GM19438 (cell line): ENCODE results near the gene KIR2DL1.
"Not testable (repeated sequence)": the region's sequence is repeated elsewhere in the genome, so short reads cannot be mapped to it uniquely, and the experiment has no call there.

Experiments used
- ATAC-seq: cut with Tn5 transposase; IDR thresholded peaks from one replicate; pipeline ENCODE4 v1.9.1; 2021; ENCODE audit warnings: low read depth; ENCODE audit not compliant: unreplicated experiment

Gene KIR2DL1

DNA sequence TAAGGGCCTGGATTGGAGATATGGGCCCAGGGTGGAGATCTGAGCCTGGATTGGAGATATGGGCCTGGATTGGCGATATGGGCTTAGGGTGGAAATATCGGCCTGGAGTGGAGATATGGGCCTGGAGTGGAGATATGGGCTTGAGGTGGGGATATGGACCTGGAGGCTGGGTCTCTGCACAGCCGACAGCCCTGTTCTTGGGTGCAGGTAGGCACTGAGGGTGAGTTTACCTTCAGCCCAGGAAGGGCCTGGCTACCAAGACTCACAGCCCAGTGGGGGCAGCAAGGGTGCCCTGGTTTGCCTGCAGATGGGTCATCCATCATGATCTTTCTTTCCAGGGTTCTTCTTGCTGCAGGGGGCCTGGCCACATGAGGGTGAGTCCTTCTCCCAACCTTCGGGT lies 918 bp downstream of the KIR2DL1 start:
- ATAC-seq, result not testable (repeated sequence)

DNA sequence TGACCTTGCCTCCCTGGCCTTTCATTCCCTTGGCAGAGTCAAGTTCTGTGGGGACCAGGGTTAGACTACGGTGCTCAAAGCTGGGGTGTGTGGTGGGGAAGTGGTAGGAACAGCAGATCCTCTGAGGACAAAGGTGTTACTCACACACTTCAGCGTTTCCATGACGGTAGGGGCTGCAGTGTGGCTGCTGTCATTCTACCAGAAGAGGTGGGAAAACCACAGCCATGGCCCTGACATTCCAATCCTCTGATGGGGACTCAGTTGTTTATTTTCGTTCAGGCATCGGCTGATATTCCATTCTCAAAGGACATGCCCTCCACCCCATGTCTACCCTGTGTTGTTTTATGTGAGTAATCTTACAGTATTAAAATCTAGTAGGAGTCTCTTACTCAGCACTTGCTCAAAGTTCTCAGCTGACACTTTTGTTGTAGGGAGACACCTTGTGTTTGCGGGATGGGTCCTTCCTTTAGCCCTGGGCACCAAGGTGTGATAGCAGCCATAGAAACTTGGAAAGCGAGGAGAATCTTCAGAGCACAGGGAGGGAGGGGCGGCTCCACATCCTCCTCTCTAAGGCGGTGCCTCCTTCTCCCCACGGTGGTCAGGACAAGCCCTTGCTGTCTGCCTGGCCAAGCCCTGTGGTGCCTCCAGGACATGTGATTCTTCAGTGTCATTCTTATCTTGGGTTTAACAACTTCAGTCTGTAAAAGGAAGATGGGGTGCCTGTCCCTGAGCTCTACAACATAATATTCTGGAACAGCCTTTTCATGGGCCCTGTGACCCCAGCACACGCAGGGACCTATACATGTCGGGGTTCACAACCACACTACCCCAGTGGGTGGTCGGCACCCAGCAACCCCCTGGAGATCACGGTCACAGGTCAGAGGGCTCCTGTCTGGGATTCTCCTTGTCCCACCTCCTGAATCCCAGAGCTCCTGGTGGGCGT lies 1.7 kb downstream of the KIR2DL1 start:
- ATAC-seq, result not testable (repeated sequence)

- not testable (repeated sequence) for ATAC-seq
Observed at GRCh38 chr19:54772666-54773065, 3.1 kb downstream of the KIR2DL1 start.

GRCh38 chr19:54775095-54775815 lies 5.7 kb downstream of the KIR2DL1 start:
- ATAC-seq, result not testable (repeated sequence)

DNA sequence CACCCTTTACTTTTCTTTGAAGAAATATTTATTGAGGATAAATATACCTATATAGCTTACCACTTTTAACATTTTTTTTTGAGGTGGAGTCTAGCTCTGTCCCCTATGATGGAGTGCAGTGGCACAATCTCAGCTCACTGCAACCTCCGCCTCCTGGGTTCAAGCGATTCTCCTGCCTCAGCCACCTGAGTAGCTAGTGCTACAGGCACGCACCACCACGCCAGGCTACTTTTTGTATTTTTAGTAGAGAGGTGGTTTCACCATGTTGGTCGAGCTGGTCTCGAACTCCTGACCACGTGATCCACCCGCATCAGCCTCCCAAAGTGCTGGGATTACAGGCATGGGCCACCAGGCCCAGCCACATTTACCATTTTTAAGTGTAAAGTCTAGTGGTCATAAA lies 6.2 kb downstream of the KIR2DL1 start:
- not testable (repeated sequence) for ATAC-seq

DNA sequence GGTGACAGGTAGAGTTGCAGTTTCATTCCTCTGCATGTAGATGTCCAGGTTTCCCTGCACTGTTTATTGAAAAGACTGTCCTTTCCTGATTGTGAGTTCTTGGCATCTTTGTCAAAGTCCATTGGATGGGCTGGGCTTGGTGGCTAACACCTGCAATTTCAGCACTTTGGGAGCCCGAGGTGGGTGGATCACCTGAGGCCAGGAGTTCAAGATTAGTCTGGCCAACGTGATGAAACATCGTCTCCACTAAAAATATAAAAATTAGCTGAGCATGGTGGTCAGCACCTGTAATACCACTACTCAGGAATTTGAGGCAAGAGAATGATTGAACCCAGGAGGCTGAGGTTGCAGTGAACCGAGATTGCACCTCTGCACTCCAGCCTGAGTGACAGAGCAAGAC lies 8.3 kb downstream of the KIR2DL1 start:
- ATAC-seq, result not testable (repeated sequence)

GRCh38 chr19:54778896-54779295 lies 9.3 kb downstream of the KIR2DL1 start:
- not testable (repeated sequence) for ATAC-seq

GRCh38 chr19:54782916-54783315 lies 13.3 kb downstream of the KIR2DL1 start:
- not testable (repeated sequence) for ATAC-seq

GRCh38 chr19:54786091-54786723 lies 16.6 kb downstream of the KIR2DL1 start:
- ATAC-seq, result not testable (repeated sequence)

- not testable (repeated sequence) for ATAC-seq
Observed at GRCh38 chr19:54788154-54788553, 18.6 kb downstream of the KIR2DL1 start.

DNA sequence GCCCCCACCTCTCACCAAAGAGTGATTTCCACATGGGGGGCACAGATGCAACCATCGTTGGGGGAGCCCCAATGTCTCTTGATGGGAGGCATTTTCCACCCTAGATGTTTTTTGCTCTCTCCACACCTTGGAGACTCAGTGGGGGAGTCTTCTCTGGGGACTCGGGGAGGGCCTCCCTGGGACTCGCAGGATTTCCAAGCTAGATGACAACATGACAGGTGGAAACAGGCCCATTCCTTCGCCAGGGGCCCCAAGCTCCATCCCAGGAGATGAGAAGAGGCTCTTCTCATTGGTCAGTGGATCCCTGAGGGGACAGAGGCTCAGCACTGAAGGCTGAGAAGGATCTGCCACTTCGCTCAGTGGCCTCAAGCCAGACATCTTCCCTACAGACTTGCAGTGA lies 21.1 kb downstream of the KIR2DL1 start:
- no peak for ATAC-seq

GRCh38 chr19:54791476-54791875 lies 21.9 kb downstream of the KIR2DL1 start:
- no peak for ATAC-seq

GRCh38 chr19:54792814-54793213 lies 23.2 kb downstream of the KIR2DL1 start:
- no peak for ATAC-seq

DNA sequence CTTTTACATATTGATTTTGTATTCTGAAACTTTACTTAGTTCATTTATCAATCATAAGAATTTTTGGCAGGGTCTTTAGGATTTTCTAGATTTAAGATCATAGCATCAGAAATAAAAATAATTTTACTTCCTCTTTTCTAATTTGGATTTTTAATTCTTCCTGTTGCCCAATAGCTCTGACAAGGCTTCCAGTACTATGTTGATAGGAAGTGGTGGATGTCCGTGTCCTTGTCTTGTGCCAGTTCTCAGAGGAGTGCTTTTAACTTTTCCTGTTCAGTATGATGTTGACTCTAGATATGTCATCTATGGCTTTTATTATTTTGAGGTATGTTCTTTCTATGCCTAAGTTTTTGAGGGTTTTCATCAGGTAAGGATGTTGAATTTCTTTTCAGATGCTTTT lies 26.2 kb downstream of the KIR2DL1 start:
- ATAC-seq, result no peak

GRCh38 chr19:54803410-54803809 lies 33.8 kb downstream of the KIR2DL1 start, which contains the start of gene KIR2DL4:
TSS of gene KIR2DL4 (plus strand) at chr19:54803610. CDS start at chr19:54803652, 42 bp downstream.
- ATAC-seq, result no peak

DNA sequence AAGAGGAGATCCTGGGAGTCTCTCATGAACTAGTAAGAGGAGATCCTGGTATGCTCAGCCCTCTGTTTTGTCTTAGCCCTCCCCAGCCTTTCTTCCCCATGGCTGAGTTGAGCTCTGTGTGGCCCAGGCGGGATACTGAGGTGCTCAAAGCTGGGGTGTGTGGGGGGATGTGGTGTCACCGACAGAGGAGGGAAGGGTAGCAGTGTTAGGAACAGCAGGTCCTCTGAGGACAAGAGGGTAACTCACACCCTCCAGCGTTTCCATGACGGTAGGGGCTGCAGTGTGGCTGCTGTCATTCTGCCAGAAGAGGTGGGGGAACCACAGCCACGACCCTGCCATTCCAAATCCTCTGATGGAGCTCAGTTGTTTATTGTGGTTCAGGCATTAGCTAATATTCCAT lies 34.5 kb downstream of the KIR2DL1 start:
- no peak for ATAC-seq

GRCh38 chr19:54804571-54804970 lies 35.0 kb downstream of the KIR2DL1 start:
- ATAC-seq, result no peak

DNA sequence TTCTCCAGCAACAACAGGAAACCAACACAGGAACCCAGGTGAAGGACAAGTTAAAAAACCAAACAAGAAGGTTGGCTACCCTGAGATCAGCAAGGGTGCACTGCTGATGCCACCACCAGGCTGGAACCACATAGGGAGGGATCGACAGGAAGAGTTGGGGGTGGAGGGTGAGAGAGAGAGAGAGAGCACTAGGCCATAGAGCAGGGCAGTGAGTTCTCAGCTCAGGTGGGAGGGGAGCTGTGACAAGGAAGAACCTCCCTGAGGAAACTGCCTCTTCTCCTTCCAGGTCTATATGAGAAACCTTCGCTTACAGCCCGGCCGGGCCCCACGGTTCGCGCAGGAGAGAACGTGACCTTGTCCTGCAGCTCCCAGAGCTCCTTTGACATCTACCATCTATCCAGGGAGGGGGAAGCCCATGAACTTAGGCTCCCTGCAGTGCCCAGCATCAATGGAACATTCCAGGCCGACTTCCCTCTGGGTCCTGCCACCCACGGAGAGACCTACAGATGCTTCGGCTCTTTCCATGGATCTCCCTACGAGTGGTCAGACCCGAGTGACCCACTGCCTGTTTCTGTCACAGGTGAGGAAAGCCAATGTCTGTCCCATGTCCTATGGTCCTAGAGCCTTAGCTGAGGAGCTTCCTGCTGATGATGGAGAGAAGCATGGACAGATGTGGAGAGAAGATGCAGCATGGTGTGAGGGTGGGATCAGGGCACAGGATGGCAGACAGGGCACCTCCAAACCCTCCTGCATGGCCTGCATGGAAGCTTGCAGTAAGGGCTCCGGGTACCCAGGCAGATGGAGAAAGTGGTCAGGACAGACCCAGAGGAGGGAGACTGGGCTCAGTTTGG lies 36.3 kb downstream of the KIR2DL1 start:
- no peak for ATAC-seq

DNA sequence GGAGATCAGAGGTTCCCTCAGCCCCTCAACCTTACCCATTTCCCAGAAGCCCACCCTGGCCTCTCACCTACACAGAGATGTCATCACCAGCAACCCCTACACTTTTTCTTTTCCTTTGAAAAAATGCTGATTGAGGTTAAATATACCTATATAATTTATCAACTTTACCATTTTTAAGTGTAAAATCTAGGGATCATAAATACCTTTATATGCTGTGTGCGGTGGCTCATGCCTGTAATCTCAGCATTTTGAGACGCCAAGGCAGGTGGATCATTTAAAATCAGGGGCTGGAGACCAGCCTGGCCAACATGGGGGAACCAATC lies 36.9 kb downstream of the KIR2DL1 start:
- no peak for ATAC-seq

GRCh38 chr19:54814571-54814970 lies 45.0 kb downstream of the KIR2DL1 start:
- not testable (repeated sequence) for ATAC-seq
